ENCODE data around the gene PAF1.

Gene PAF1

DNA sequence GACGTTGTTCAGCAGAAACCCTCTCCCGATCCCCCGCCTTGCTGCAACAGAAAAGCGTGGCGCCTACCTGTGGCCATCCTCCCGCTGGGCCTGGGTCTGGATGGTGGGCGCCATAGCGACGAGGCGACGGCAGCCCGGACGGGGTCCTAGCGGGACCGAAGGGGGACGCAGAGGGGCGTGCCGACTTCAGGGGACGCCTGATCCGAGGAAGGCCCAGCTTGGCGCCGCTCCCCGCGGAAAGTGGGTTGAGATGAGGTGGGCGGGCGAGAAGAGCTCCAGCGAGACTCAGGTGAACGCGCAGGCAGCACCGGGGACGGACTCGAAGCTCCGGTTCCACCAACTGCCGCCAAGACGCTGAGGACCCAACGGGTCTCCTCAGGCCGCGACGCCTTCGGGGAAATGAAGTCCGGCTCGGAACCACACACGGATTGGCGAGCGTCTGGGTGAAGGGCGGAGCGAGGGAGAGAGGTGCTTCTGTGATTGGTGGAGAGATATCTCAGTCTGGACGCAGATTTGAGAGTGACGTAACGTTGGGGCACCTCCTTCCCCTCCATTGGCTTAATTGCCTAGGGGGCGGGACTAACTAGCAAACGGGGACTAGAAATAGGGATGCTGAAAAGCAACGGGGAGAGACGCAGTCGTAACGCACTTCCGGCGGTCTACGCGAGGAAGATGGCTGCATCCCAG lies at the start of gene PAF1, which contains the start of gene MED29:
PAF1 (minus strand) TSS at position 356 of the 687 bp plus-strand sequence; CDS start at position 114, 242 bp downstream.
MED29 (plus strand) TSS at position 628 of the 687 bp plus-strand sequence; CDS start at position 673, 45 bp downstream.
- peak; percentile 99 for DNase-seq (ENCODE audit: low read depth, low spot score)

DNA sequence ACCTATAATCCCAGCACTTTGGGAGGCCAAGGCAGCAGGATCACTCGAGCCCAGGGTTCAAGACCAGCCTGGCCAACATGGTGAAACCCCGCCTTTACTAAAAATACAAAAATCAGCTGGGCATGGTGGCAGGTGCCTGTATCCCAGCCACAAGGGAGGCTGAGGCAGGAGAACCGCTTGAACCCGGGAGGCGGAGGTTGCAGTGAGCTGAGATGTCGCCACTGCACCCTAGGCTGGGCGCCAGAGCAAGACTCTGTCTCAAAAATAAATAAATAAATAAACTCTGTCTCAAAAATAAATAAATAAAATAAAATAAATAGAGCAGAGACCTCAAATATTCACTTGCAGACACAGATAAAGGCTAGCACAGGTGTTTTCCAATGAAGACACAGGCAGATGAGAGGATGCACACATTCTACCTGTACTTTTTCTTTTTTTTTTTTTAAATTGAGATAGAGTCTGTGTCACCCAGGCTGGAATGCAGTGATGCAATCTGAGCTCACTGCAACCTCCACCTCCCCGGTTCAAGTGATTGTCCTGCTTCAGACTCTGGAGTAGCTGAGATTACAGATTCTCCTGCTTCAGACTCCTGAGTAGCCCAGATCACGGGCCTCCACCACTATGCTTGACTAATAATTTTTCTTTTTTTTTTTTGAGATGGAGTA lies 47.5 kb upstream of the PAF1 start:
- no peak for DNase-seq (ENCODE audit: low read depth, low spot score)

DNA sequence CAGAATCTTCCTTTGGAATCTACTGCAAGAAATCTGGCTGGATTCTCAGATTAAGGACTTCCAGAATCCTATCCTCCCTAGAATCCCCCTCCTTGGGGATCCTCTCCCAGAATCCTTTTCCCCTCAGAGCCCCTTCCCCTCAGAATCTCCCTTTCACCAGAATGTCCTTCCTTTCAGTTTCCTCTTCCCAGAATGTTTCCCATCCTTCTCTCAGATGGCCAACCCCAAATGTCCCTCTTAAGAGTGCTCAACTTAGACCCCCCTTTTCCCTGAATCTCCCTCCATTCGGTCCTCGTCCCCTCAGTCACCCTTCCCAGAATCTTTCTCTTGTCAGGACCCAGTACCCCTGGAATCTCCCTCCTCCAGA lies 45.4 kb upstream of the PAF1 start:
- no peak for DNase-seq (ENCODE audit: low read depth, low spot score)

DNA sequence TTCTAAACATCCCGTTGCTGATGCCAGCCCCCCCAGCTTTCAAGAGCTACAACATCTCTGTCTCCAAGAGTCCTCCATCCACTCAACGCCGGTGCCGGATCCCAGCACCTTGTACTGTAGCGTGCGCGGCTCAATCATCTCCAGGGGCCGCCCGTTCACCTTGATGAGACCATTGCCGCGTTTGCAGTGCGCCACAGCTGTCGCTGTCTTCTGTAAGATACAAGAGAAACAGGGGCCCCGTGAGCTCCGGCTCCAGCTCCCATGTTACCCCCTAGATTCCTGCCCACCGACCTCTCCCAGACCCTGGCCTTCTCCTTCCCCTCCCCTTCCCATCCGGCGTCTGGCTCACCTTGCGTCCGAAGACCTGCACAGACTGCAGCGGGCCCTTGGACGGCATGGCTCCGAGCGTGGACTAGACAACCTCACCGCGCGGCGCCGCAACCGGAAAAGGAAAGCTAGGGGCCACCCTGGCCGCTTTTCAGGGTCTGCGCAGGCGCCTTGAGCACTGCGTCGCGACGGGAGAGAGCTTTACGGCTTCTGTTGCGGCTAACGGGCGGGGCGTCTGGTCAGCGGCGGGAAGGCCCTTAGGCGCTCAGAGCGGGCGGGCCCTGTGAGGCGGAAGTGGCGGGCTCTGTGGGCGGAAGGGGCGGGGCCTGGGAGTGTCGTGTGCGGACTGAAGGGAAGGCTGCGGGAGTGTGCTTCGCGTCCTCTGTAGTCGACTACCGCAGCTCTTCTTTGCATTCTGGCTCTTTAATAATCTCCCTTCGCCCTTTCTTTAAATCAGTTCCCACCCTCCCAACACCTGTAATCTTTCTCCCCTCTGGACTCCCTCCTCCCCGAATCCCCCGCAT lies 44.8 kb upstream of the PAF1 start, which contains the start of gene RPS16:
RPS16 (minus strand) TSS at position 451 of the 851 bp plus-strand sequence; CDS start at position 397, 54 bp downstream.
- peak; percentile 92 for DNase-seq (ENCODE audit: low read depth, low spot score)

DNA sequence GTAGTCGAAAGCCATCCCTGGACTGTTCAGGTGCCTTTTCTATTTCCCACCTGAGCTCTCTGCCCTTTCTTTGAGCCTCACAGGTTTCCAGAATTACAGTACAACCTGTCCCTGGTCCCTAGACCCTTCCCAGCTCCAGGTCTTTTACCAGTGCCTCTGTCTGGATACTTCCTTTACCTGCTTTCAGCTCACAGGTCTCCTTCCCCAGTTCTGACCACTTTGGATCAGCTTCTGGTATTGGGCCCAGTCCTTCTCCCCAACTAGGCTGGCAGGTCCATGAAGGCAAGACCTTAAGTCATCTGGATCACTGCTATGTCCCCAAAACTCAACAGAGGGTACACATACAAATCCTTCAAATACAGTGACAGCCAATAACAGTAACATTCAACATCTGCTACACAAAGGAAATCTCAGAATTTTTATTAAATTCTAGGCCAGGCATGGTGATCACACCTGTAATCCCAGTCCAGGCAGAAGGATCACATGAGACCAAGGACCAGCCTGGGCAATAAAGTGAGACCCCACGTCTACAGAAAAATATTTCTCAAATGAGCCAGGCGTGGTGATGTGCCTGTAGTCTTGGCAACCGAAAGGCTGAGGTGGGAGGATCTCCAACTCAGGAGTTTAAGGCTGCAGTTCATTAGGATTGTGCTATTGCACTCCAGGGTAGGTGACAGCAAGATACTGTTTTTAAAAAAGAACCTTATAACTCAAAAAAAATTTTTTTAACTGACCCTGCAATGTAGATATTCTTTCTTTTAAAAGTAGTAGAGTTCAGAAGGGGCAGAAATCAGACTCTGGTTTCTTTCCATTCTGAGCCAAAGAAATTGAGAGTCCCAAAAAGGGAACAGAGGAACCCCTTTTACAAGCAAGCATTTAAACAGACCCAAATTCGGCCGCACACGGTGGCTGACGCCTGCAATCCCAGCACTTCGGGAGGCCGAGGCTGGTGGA lies 43.5 kb upstream of the PAF1 start:
- DNase-seq (ENCODE audit: low read depth, low spot score) = no peak

DNA sequence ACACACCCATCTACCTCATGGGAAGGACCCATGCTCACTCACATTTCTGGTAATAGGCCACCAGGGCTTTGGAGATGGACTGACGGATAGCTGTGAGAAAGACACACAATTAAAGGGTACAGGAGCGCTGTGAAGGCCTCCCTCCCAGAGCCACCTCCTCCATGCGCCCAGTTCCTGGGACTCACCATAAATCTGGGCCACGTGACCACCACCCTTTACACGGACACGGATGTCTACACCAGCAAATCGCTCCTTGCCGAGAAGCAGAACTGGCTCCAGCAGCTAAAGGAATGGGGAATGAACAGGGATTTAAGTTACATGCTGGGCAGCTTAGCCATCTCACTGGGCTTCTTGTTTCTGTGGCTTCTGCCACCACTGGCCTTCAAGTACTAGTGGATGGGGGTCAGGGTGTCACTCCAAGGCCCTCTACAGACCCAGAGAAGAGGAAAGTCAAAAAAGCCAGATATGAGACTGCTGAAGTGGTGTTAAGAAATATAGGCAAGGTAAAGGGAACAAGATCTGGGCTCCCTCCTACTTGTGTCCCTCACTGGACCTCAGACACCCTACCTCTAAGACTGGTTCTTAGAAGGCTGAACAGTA lies 42.7 kb upstream of the PAF1 start:
- no peak for DNase-seq (ENCODE audit: low read depth, low spot score)

DNA sequence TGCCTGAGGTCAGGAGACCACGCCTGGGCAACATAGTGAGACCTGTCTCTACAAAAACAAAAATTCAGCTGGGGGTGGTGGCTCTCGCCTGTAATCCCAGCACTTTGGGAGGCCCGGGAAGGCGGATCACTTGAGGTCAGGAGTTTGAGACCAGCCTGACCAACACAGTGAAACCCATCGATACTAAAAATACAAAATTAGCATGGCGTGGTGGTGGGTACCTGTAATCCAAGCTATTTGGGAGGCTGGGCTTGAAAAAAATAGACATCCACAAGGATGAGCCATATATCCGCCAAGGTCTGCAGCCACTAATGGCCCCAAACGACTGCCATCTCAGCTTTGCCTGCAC lies 41.7 kb upstream of the PAF1 start:
- DNase-seq (ENCODE audit: low read depth, low spot score) = no peak

DNA sequence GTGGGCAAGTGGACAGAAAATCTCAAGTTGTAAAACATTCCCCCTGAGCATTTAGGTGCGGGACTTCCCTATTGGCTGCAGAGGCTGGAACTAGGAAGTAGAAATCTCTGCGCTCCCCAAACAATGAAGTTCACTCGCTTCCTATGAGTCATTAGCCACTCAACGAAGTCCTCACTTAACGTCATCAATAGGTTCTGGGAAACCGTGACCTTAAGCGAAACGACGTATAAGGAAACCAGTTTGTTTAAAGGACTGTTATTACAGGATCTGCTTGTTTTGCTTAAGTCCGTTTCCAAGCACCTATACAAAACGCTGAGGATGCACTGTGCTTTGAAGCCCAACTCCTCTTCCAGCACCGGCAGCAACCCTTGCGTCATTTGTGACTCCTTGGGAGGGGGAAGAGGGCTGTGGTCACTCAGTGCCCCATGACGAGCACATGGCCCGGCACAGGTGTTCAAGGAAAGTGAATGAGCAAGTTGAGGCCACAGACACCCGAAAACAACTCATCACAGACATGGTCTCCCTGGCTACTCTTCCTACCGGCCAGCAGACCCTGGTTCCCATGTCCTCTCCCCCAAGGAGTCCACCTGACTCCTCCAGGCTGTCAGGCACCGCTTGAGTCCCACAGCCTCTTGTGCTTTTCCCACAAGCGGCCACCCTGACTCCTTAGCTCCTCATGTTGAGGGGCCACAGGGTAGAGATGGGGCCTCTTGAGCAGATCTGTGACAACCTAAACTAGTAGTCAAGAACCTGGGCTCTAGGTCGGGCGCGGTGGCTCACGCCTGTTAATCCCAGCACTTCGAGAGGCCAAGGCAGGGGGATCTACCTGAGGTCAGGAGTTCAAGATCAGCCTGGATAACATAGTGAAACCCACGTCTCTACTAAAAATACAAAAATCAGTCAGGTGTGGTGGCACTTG lies 40.0 kb upstream of the PAF1 start:
- DNase-seq (ENCODE audit: low read depth, low spot score) = peak; percentile 97

DNA sequence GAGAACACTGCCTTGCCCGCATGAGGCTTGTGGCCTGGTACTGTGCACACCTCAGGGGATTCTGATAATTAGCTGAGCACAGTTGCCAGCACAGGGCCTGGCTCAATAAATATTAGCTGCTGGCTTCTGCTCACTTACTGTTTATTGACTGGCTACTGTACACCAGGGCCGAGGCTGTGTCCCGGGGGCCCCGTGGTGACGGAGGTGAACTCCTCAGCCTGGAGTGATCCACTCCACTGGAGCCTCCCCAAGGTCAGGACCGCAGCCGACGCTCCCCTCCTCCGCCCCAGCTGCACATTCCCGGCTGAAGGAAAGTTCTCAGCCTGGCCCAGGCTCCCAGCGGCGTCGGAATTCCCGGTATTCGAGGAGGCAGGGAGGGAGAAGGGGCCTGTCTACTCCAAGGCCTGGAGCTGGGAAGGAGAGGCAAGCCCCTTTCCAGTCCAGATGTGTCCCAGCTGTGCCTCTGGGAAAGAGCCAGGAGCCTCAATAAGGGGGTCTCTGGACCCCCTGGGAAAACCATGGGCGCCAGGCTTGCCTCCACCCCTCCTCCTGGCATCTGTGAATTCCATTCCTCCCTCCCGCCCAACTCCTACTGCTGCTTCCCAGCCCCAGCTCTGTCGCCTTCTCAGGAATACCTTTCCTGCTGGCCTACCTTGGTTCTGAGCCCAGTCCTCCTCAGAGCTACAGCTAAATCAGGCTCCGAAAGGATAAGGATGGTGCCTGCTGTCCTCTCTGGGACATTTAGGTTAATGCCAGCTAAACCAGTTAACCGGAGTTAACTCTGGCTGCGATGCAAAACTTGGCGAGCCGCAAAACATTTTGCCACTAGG lies 37.6 kb upstream of the PAF1 start:
- DNase-seq (ENCODE audit: low read depth, low spot score) = peak; percentile 89

DNA sequence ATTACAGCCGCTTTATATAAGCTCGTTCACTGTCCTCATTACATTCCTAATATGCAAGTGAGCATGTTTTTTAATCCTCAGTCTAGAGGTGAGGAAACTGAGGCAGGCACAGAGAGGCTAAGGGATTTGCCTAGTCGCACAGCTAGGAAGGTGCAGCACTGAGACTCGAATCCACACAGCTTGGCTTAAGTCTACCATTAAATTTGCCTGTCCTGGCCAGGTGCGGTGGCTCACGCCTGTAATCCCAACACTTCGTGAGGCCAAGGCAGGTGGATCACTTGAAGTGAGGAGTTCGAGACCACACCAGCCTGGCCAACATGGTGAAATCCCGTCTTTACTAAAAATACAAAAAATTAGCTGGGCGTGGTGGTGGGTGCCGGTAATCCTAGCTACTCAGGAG lies 36.8 kb upstream of the PAF1 start:
- DNase-seq (ENCODE audit: low read depth, low spot score) = no peak

DNA sequence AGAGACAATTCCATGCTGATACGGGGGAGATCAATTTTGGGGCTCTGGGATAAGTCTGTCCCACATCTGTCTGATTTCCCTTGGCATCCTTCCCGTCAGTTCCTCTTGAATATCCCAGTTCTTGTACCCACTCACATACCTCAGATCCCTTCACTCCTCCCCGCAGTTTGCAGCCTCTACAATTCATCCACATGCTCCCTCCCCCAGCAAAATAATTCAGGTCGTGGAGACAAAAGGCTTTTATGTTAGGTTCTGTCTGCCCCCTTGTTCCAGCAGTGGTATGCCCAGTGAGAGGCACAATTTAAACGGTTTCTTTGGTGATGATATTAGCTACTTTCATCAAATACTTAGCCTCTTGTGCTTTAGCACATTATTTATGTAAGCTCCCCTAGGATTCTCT lies 35.3 kb upstream of the PAF1 start:
- DNase-seq (ENCODE audit: low read depth, low spot score) = no peak

DNA sequence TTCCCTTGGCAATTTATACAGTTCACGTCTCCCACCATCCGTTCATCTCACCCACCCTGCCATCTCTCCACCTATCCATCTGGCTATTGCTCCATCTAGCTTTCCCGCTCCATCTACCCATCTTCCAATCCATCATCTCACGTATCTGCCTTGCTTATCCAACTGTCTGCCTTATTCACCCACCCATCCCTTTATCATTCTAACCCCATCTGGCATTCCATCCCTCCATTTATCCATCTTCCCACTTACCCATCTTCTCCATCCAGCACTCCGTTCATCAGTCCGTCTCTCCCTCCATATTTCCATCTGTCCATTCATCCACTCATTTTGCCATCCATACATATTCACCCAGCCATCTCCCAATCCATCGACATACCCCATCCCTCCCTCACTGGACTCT lies 34.8 kb upstream of the PAF1 start:
- DNase-seq (ENCODE audit: low read depth, low spot score) = no peak

DNA sequence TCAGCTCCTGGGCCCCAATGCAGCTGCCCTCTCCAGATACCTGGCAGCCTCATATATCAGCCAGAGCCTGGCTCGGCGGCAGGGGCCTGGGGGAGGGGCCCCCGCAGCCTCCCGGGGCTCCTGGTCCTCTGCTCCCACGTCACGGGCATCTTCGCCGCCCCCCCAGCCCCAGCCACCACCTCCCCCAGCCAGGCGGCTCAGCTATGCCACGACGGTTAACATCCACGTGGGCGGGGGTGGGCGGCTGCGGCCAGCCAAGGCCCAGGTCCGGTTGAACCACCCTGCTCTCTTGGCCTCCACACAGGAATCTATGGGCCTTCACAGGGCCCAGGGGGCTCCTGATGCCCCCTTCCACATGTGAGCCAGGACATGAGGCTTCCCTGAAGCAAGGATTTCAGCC lies 34.0 kb upstream of the PAF1 start:
- DNase-seq (ENCODE audit: low read depth, low spot score) = no peak

DNA sequence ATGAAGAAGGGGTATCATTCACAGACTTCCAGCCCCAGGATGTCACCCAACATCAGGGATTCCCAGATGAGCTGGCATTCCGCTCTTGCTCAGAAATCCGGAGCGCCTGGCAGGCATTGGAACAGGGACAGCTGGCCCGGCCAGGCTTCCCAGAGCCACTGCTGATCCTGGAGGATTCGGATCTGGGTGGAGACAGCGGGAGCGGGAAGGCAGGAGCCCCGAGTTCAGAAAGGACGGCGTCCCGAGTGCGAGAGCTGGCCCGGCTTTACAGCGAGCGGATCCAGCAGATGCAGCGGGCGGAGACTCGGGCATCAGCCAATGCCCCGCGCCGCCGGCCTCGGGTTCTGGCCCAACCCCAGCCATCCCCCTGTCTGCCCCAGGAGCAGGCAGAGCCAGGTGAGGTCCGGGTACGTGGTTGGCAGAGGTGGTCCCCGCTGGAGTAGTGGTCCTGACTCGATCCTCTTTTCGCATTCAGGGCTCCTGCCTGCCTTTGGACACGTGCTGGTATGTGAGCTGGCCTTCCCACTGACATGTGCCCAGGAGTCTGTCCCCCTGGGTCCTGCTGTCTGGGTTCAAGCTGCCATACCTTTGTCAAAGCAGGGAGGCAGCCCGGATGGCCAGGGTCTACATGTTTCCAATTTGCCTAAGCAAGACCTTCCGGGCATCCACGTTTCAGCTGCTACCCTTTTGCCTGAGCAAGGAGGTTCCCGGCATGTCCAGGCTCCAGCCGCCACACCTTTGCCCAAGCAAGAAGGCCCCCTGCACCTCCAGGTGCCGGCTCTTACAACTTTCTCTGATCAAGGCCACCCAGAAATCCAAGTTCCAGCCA lies 32.6 kb upstream of the PAF1 start:
- DNase-seq (ENCODE audit: low read depth, low spot score) = no peak

DNA sequence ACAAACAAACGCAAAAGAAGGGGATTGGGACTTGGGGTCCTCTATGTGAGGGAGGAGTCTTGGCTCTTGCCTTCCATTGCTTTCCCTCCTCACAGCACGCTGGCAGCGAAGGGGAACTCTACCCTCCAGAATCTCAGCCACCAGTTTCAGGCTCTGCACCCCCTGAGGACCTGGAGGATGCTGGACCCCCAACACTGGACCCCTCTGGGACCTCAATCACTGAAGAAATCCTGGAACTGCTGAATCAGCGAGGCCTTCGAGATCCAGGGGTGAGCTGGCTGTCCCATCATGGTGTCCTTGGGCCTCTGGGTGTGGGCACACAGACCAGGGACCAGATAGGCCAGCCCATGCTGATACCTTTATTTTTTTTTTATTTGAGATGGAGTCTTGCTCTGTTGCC lies 31.1 kb upstream of the PAF1 start:
- no peak for DNase-seq (ENCODE audit: low read depth, low spot score)

DNA sequence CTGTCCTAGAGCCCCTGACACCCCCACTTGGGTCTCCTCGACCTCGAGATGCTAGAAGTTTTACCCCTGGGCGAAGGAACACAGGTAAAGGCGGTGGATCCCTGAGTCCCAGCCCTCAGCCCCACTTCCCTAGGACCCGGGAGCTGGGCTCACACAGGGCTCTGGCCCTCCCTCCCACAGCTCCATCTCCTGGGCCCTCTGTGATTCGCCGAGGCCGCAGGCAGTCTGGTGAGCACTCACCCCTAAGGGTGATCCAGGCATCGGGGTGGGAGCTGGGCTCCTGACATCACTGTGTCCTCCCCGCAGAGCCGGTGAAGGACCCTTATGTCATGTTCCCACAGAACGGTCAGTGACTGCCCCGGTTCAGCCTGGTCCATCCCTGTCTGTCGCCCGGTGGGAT lies 29.9 kb upstream of the PAF1 start:
- DNase-seq (ENCODE audit: low read depth, low spot score) = no peak

DNA sequence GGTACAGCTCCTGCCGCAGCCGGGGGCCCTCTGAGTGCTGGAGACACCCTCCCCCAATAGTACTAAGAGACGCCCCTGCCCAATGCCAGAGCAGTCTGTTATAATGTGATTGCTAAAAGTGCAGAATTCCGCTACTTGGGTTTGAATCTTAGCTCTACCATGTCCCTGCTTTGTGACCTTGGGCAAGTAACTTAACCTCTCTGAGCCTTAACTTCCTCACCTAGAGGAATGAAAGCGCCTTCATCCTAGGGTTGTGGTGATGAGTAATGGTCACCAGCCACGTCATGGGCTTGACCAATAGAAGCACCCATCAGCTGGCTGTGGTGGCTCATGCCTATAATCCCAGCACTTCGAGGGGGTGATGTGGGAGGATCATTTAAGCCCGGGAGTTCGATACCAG lies 28.1 kb upstream of the PAF1 start:
- DNase-seq (ENCODE audit: low read depth, low spot score) = no peak

Data from brain pericyte (primary cell).